ENCODE data around the gene LTV1. TPM values are rescaled to one million over a fixed set of nuclear protein-coding genes. Genes with fewer than 3 reads are reported as not detected.
"Not testable (repeated sequence)": the region's sequence is repeated elsewhere in the genome, so short reads cannot be mapped to it uniquely, and the experiment has no call there.

LTV1 gene
- 24.8 TPM for polyA plus RNA-seq (2013, experiment 1 of 2)
- 26.7 TPM for polyA plus RNA-seq (2013, experiment 2 of 2)

GRCh38 chr6:143842902-143843676 is at the start of gene LTV1:
Gene LTV1 (plus strand): TSS chr6:143843338. CDS start chr6:143843478, 140 bp downstream.
- Histone ChIP-seq H3K18ac (ENCODE audit: low read depth in 1 of 2, low read length in 2 of 2) (peak within 1 kb of the TSS; percentile 65 to 95), H4K8ac (ENCODE audit: low read length) (peak within 1 kb of the TSS; percentile 89), H2AK5ac (ENCODE audit: low read length, severe bottlenecking) (peak within 1 kb of the TSS; percentile 52), H3K4me1 (ENCODE audit: control insufficient read depth, insufficient read depth, low read depth, low read length) (no peaks in the 10 kb centered on the region), H3K23ac (ENCODE audit: low read length in 2 of 2) (peak within 1 kb of the TSS in 1 of 2 experiments; percentile 70), H3K36me3 (ENCODE audit: control insufficient read depth in 1 of 2, insufficient read depth in 2 of 2, low read depth in 1 of 2, low read length in 2 of 2) (peaks cover 7 to 36% of the 10 kb centered on the region in 2 experiments), H3K4me3 (ENCODE audit: insufficient read depth in 1 of 2, low read depth in 1 of 2, low read length in 2 of 2) (peak within 1 kb of the TSS; percentile 89 to 96), H4K91ac (ENCODE audit: low read length) (peak within 1 kb of the TSS; percentile 63), H3K79me1 (replicated peaks; ENCODE audit: low read length, poor library complexity, severe bottlenecking) (peaks cover 5% of the 10 kb centered on the region), H2BK15ac (ENCODE audit: low read depth, poor library complexity, severe bottlenecking) (no peak within 1 kb of the TSS), H3K4ac (ENCODE audit: low read depth in 1 of 2, low read length in 2 of 2) (peak within 1 kb of the TSS; percentile 76 to 90), H3K4me2 (ENCODE audit: low read length, poor library complexity, severe bottlenecking) (peak within 1 kb of the TSS; percentile 85), H3K9ac (ENCODE audit: low read length) (peak within 1 kb of the TSS; percentile 99), H2AFZ (ENCODE audit: low read depth, low read length) (peak within 1 kb of the TSS; percentile 96), H2BK5ac (ENCODE audit: low read depth, low read length, poor library complexity, severe bottlenecking) (peak within 1 kb of the TSS; percentile 86), H3K14ac (ENCODE audit: low read length in 2 of 2) (peak within 1 kb of the TSS in 1 of 2 experiments; percentile 98), H2BK120ac (ENCODE audit: low read depth, low read length) (peak within 1 kb of the TSS; percentile 29), H3K27me3 (ENCODE audit: control insufficient read depth in 1 of 2, insufficient read depth in 1 of 2, low read length in 2 of 2) (no peaks in the 10 kb centered on the region), H3K27ac (ENCODE audit: low read length, poor library complexity, severe bottlenecking) (peak within 1 kb of the TSS; percentile 87), H2BK12ac (ENCODE audit: low read length in 2 of 2) (peak within 1 kb of the TSS in 1 of 2 experiments; percentile 83), H3K9me3 (ENCODE audit: control insufficient read depth, low read length) (no peaks in the 10 kb centered on the region)
- peak; percentile 97 for DNase-seq
- under 1% methylated on average over 64 of the region's 64 CpGs for WGBS

- not testable (repeated sequence) for H3K4me2 ChIP-seq (ENCODE audit: low read length, poor library complexity, severe bottlenecking); H3K4ac ChIP-seq (ENCODE audit: low read depth in 1 of 2, low read length in 2 of 2); H3K4me1 ChIP-seq (ENCODE audit: control insufficient read depth, insufficient read depth, low read depth, low read length); H3K4me3 ChIP-seq (ENCODE audit: insufficient read depth in 1 of 2, low read depth in 1 of 2, low read length in 2 of 2); H3K9ac ChIP-seq (ENCODE audit: low read length); H4K91ac ChIP-seq (ENCODE audit: low read length); H3K27ac ChIP-seq (ENCODE audit: low read length, poor library complexity, severe bottlenecking); H3K9me3 ChIP-seq (ENCODE audit: control insufficient read depth, low read length); H2AFZ ChIP-seq (ENCODE audit: low read depth, low read length); H2BK5ac ChIP-seq (ENCODE audit: low read depth, low read length, poor library complexity, severe bottlenecking); H2BK12ac ChIP-seq (ENCODE audit: low read length in 2 of 2); H3K14ac ChIP-seq (ENCODE audit: low read length in 2 of 2); DNase-seq; H3K79me1 ChIP-seq (replicated peaks; ENCODE audit: low read length, poor library complexity, severe bottlenecking); H2BK15ac ChIP-seq (ENCODE audit: low read depth, poor library complexity, severe bottlenecking); H3K18ac ChIP-seq (ENCODE audit: low read depth in 1 of 2, low read length in 2 of 2); H4K8ac ChIP-seq (ENCODE audit: low read length); H2AK5ac ChIP-seq (ENCODE audit: low read length, severe bottlenecking); H3K27me3 ChIP-seq (ENCODE audit: control insufficient read depth in 1 of 2, insufficient read depth in 1 of 2, low read length in 2 of 2); H3K23ac ChIP-seq (ENCODE audit: low read length in 2 of 2); H2BK120ac ChIP-seq (ENCODE audit: low read depth, low read length)
- peaks cover 0 to 30% of the 10 kb centered on the region in 2 experiments for H3K36me3 ChIP-seq (ENCODE audit: control insufficient read depth in 1 of 2, insufficient read depth in 2 of 2, low read depth in 1 of 2, low read length in 2 of 2)
- whole genome bisulfite sequencing, result 100% methylated on average over 2 of the region's 2 CpGs
Observed at GRCh38 chr6:143796551-143796950, 46.6 kb upstream of the LTV1 start.

- not testable (repeated sequence) for H2BK5ac ChIP-seq (ENCODE audit: low read depth, low read length, poor library complexity, severe bottlenecking); DNase-seq; H4K8ac ChIP-seq (ENCODE audit: low read length); H3K79me1 ChIP-seq (replicated peaks; ENCODE audit: low read length, poor library complexity, severe bottlenecking); H2BK12ac ChIP-seq (ENCODE audit: low read length in 2 of 2); H3K4me3 ChIP-seq (ENCODE audit: insufficient read depth in 1 of 2, low read depth in 1 of 2, low read length in 2 of 2); H4K91ac ChIP-seq (ENCODE audit: low read length); H2BK120ac ChIP-seq (ENCODE audit: low read depth, low read length); H3K9me3 ChIP-seq (ENCODE audit: control insufficient read depth, low read length); H2AFZ ChIP-seq (ENCODE audit: low read depth, low read length); H3K14ac ChIP-seq (ENCODE audit: low read length in 2 of 2); H3K4ac ChIP-seq (ENCODE audit: low read depth in 1 of 2, low read length in 2 of 2); H3K18ac ChIP-seq (ENCODE audit: low read depth in 1 of 2, low read length in 2 of 2); H2BK15ac ChIP-seq (ENCODE audit: low read depth, poor library complexity, severe bottlenecking); H3K27ac ChIP-seq (ENCODE audit: low read length, poor library complexity, severe bottlenecking); H3K4me2 ChIP-seq (ENCODE audit: low read length, poor library complexity, severe bottlenecking); H2AK5ac ChIP-seq (ENCODE audit: low read length, severe bottlenecking); H3K4me1 ChIP-seq (ENCODE audit: control insufficient read depth, insufficient read depth, low read depth, low read length); H3K9ac ChIP-seq (ENCODE audit: low read length); H3K27me3 ChIP-seq (ENCODE audit: control insufficient read depth in 1 of 2, insufficient read depth in 1 of 2, low read length in 2 of 2); H3K23ac ChIP-seq (ENCODE audit: low read length in 2 of 2)
- H3K36me3 ChIP-seq (ENCODE audit: control insufficient read depth in 1 of 2, insufficient read depth in 2 of 2, low read depth in 1 of 2, low read length in 2 of 2), result peaks cover 3 to 19% of the 10 kb centered on the region in 2 experiments
- 98% methylated on average over 3 of the region's 3 CpGs for WGBS
Observed at GRCh38 chr6:143798487-143798886, 44.7 kb upstream of the LTV1 start.

- Histone ChIP-seq H4K8ac (ENCODE audit: low read length) (no peak overlapping the region), H3K4me1 (ENCODE audit: control insufficient read depth, insufficient read depth, low read depth, low read length) (peaks cover 1% of the 10 kb centered on the region), H3K14ac (ENCODE audit: low read length in 2 of 2) (peak overlapping the region in 1 of 2 experiments; percentile 65), H4K91ac (ENCODE audit: low read length) (no peak overlapping the region), H3K79me1 (replicated peaks; ENCODE audit: low read length, poor library complexity, severe bottlenecking) (peaks cover 6% of the 10 kb centered on the region), H3K9ac (ENCODE audit: low read length) (peak overlapping the region; percentile 21), H2AK5ac (ENCODE audit: low read length, severe bottlenecking) (no peak overlapping the region), H3K9me3 (ENCODE audit: control insufficient read depth, low read length) (no peaks in the 10 kb centered on the region), H3K36me3 (ENCODE audit: control insufficient read depth in 1 of 2, insufficient read depth in 2 of 2, low read depth in 1 of 2, low read length in 2 of 2) (peaks cover 3 to 12% of the 10 kb centered on the region in 2 experiments), H2BK12ac (ENCODE audit: low read length in 2 of 2) (no peak overlapping the region), H2BK120ac (ENCODE audit: low read depth, low read length) (no peak overlapping the region), H3K4me2 (ENCODE audit: low read length, poor library complexity, severe bottlenecking) (no peak overlapping the region), H3K23ac (ENCODE audit: low read length in 2 of 2) (no peak overlapping the region), H3K4ac (ENCODE audit: low read depth in 1 of 2, low read length in 2 of 2) (no peak overlapping the region), H3K4me3 (ENCODE audit: insufficient read depth in 1 of 2, low read depth in 1 of 2, low read length in 2 of 2) (no peak overlapping the region), H3K27me3 (ENCODE audit: control insufficient read depth in 1 of 2, insufficient read depth in 1 of 2, low read length in 2 of 2) (no peaks in the 10 kb centered on the region), H3K18ac (ENCODE audit: low read depth in 1 of 2, low read length in 2 of 2) (no peak overlapping the region), H2BK15ac (ENCODE audit: low read depth, poor library complexity, severe bottlenecking) (no peak overlapping the region), H2BK5ac (ENCODE audit: low read depth, low read length, poor library complexity, severe bottlenecking) (no peak overlapping the region), H3K27ac (ENCODE audit: low read length, poor library complexity, severe bottlenecking) (no peak overlapping the region), H2AFZ (ENCODE audit: low read depth, low read length) (no peak overlapping the region)
- peak; percentile 73 for DNase-seq
- 95% methylated on average over 5 of the region's 8 CpGs for WGBS
Observed at GRCh38 chr6:143802833-143803565, 40.1 kb upstream of the LTV1 start.
